WI38 (cell line): Measurements from ENCODE around the gene CNPY2.

ENCODE experiments used
- H3K4me3 ChIP-seq: 2 replicates; pipeline ENCODE4 v1.5.1; 2011; ENCODE audit warnings: low read depth, mild to moderate bottlenecking, control low read depth, low read length
- TF ChIP-seq, protein P1 (sequence below): IDR thresholded peaks from 2 replicates; pipeline ENCODE4 v1.5.1; 2012; ENCODE audit warnings: low read depth, mild to moderate bottlenecking, control low read depth, low read length

CNPY2 gene

DNA sequence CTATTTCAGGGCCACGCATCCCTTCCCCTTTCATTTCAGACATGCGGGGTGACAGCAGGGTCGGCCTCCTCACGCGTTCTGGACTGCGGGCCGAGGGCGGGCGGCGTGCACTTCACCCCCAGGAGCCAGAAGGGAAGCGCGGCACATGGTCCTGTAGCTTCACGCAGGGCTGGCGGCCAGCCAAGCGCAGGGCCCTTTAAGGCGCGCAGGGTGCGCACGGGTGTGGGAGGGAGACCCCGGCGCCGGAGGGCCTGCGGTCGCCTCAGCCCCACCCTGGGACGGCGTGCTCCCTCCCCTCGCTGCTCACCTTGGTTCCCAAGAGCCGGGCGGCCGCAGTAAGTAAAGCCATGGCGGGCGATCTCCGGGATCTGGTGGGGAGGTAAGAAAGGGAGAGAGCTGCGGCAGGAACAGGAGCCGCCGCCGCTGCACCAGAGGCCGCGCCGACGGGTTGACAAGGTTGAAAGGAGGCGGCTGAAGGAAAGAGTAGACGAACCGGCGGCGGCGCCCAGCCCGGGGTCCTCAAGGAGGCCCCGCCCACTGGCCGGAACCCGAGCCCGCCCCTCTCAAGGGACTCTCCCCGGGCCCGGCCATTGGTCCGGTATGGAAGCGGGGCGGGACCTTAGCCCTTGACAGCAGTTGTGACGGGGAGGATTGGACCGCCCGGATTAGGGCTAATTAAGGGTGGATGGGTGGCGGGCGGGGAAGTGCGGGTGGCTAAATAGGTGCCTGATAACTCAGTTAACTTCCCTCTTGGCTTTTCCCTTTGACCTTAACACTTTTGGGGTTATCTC lies 15.7 kb downstream of the CNPY2 start, which contains the start of gene CS:
TSS of gene CS (minus strand) at position 478 of the 791 bp plus-strand sequence. CDS start at position 349, 129 bp downstream.
- peak within 1 kb of the TSS; percentile 91 for H3K4me3 ChIP-seq
- TF ChIP-seq, protein P1, sequence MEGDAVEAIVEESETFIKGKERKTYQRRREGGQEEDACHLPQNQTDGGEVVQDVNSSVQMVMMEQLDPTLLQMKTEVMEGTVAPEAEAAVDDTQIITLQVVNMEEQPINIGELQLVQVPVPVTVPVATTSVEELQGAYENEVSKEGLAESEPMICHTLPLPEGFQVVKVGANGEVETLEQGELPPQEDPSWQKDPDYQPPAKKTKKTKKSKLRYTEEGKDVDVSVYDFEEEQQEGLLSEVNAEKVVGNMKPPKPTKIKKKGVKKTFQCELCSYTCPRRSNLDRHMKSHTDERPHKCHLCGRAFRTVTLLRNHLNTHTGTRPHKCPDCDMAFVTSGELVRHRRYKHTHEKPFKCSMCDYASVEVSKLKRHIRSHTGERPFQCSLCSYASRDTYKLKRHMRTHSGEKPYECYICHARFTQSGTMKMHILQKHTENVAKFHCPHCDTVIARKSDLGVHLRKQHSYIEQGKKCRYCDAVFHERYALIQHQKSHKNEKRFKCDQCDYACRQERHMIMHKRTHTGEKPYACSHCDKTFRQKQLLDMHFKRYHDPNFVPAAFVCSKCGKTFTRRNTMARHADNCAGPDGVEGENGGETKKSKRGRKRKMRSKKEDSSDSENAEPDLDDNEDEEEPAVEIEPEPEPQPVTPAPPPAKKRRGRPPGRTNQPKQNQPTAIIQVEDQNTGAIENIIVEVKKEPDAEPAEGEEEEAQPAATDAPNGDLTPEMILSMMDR, result no peak

DNA sequence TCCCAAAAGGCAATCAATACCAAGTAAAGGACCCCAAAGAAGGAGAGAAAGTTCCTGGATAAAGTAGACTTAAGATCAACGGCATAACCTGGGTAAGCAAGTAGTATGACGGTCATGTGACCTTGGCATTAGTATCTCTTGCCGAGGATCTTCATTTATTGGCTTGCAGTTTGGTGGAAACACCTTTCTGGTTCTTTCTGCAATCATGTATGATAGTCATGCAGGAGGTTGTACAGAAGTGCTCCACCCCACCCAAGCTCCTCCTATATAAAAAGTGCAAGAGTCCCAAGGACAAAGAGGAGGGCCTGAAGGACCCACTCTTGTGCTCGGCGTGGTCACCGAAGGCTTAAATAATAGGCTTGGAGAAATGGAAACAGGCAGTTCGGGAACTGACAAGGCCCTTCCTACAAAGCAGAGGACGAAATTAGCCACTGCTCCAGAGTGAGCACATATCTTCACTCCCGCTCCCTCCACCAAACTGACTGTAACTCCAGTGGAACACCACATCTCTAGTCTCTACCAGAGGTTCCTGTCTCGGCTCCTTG lies 16.4 kb downstream of the CNPY2 start:
- TF ChIP-seq, protein P1, result no peak
- peak overlapping the region; percentile 91 for H3K4me3 ChIP-seq

DNA sequence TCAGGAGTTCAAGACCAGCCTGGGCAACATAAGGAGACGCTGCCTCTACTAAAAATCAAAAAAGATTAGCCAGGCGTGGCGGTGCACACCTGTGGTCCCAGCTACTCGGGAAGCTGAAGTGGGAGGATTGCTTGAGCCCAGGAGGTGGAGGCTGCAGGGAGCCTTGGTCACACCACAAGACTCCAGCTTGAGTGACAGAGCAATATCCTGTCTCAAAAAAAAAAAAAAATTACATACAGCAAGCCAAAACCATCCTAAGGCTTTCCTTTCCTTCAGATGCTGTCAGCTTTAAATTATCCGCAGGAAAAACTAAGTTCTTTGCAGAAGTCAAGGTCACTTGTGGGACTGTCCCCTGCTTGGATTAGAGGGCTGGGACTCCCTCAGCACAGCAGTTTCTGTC lies 17.0 kb downstream of the CNPY2 start:
- peak overlapping the region; percentile 91 for H3K4me3 ChIP-seq
- TF ChIP-seq, protein P1, result no peak

DNA sequence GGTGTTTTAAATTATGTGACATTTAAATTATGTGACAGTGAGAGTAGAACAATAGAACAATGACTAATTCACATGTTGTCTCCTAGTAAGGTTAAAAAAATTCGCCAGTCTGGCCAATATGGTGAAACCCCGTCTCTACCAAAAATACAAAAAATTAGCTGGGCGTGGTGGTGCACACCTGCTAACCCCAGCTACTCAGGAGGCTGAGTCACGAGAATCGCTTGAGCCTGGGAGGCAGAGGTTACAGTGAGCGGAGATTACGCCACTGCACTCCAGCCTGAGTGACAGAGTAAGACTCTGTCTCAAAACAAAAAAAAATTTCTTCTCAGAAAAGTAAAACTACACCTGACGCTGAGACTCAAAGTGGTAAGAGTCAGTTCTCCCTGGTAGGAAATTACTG lies 18.4 kb downstream of the CNPY2 start:
- H3K4me3 ChIP-seq, result no peak overlapping the region
- TF ChIP-seq, protein P1, result no peak

DNA sequence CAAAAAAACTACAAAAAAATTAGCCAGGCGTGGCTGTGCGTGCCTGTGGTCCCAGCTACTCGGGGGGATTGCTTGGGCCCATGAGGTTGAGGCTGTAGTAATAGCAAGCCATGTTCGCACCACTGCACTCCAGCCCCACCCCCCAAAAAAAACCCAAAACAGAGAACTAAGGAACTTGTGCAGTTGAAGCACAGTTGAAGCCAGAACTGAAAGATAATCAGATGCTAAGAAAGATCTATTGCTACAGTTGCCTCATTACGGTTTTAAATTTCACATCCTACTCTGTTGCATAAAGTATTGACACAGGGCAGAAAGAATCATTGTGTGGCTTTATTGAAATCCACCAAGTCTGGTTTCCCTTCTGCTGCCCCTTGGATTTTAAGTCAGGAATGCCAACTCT lies 19.5 kb downstream of the CNPY2 start:
- TF ChIP-seq, protein P1, result no peak
- H3K4me3 ChIP-seq, result no peak overlapping the region

DNA sequence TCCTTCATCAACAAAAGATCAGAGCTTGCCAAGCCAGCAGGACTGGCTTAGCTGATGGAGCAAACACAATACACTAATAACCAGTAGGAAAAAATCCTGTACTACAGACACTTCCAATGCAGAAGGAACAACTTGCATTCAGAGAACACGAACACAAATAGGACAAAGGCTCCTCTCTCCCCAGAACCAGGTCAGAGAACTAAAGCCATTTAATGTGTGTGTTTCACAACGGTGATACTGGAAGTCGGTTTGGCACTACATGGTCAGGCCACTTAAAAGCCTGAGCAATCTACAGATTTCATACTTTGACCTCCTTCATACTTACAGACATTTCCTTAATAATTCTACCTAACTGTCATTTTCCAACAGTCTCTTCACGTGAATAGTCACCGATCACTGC lies 22.0 kb downstream of the CNPY2 start:
- TF ChIP-seq, protein P1, result no peak
- H3K4me3 ChIP-seq, result no peak overlapping the region

DNA sequence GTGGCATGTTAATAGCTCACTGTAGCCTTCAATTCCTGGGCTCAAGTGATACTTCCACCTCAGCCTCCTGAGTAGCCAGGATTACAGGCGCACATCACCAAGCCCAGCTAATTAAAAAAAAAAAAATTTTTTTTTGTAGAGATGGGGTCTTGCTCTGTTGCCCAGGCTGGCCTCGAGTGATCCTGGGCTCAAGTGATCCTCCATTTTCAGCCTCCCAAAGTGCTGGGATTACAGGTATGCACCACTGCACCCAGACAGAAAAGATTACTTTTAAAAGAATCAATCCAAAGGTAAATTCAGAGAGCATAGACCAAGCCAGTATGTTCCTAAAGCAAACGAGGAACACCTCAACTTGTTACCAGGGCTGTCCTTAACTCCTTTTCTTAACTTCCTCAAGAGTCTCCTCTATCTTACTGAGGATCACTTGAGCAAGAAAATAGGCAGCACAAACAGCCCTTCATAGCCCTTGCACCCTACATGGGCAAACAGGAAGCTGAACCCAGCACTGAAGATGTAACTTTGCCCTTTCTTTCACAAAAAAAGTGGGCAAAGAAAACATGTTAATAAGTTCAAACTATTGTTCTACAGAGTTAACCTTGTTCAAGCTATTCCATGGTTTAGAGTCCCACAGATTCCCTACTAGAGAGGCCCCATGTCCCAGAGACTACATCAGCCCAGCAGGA lies 26.9 kb downstream of the CNPY2 start:
- TF ChIP-seq, protein P1, result no peak
- no peak overlapping the region for H3K4me3 ChIP-seq
